Type B pancreatic cell (in vitro differentiated cells): ENCODE results near the gene MRPL30. TPM values are rescaled to one million over a fixed set of nuclear protein-coding genes. Genes with fewer than 3 reads are reported as not detected.
A peak's percentile ranks its signal among the peaks of the same experiment; 100 is the strongest.

ENCODE experiments used
- DNase-seq: peaks from one replicate; pipeline ENCODE4 v3.0.0; 2021; ENCODE audit warnings: mixed read lengths; ENCODE audit not compliant: unreplicated experiment; ENCODE audit errors: extremely low spot score
- H3K27ac Mint-ChIP-seq: 2 replicates; pipeline ENCODE4 v1.8.0; 2021; ENCODE audit warnings: mild to moderate bottlenecking, mixed read lengths
- H3K27me3 Mint-ChIP-seq: 2 replicates; pipeline ENCODE4 v1.8.0; 2021; ENCODE audit warnings: mixed read lengths
- H3K36me3 Mint-ChIP-seq: 2 replicates; pipeline ENCODE4 v1.8.0; 2021; ENCODE audit warnings: mixed read lengths
- H3K4me1 Mint-ChIP-seq: one replicate; pipeline ENCODE4 v1.8.0; 2021; ENCODE audit warnings: mixed read lengths; ENCODE audit not compliant: unreplicated experiment
- H3K4me3 Mint-ChIP-seq: 2 replicates; pipeline ENCODE4 v1.8.0; 2021; ENCODE audit warnings: mild to moderate bottlenecking, mixed read lengths
- H3K9me3 Mint-ChIP-seq: 2 replicates; pipeline ENCODE4 v1.8.0; 2021; ENCODE audit warnings: mixed read lengths
- total RNA-seq: library from RNA; stranded (reverse); gene quantifications from 2 replicates; pipeline ENCODE4 v1.2.1, GENCODE V29; 2021; ENCODE audit warnings: low replicate concordance
- TF ChIP-seq, protein P1 (sequence below): fragments of 200-600 bp; sonication (generic); conservative IDR thresholded peaks from 2 replicates; pipeline ENCODE4 v1.5.0; 2021; ENCODE audit warnings: antibody characterized with exemption, mild to moderate bottlenecking

Gene MRPL30
- total RNA-seq, 1 donor from 2014 or later = 38.4 TPM

DNA sequence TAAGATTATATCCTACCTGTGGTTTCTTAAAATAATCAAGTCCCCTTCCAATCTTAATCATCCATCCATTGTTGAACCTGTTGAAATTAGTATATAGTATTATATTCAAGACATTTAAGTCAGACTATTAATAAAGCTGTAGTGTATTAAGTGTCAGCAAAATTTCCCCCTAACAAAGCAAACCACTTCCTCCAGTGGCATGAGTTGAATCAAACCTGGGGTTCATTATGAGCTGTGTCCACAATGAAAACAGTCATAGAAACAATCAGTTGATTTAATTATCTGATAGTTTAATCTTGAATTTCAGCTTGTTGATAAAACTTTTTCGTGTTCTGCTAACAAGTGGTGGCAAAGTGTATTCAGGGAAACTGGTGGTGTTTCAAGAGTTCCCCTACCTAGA lies 11.4 kb upstream of the MRPL30 start:
- no peak overlapping the region for H3K4me3 Mint-ChIP-seq
- DNase-seq = no peak

DNA sequence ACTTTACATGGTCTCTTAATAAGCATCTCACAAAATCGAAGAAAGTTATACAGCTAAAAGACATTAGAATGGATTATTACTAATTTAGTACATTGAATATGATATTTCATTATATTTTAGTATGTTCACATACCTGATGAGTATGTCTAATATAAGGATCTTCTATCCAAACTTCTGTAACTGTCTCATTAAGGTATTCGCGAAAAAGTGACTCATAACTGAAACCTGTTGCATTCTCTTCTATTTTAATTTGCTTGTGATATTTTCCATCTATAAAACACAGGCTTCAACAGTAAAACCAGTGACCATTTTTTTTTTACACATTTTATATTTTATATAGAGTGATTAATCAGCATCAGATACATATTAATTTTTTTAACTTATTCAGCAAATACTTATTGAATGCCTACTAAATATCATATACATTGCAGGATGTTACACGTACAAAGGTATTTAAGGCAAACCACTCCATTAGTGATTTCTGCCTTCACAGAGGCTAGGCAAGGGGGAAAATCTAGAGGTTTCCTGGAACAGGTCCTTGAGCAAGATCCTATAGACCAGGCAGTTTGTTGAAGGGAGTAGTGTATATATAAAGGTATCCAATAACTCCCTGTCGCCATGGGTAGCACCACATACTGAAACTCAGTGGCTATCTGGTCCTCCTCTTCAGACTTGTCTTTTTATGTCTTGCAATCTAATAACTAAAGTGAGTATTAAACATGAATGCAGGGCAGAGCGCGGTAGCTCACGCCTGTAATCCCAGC lies 9.4 kb upstream of the MRPL30 start:
- TF ChIP-seq, protein P1, sequence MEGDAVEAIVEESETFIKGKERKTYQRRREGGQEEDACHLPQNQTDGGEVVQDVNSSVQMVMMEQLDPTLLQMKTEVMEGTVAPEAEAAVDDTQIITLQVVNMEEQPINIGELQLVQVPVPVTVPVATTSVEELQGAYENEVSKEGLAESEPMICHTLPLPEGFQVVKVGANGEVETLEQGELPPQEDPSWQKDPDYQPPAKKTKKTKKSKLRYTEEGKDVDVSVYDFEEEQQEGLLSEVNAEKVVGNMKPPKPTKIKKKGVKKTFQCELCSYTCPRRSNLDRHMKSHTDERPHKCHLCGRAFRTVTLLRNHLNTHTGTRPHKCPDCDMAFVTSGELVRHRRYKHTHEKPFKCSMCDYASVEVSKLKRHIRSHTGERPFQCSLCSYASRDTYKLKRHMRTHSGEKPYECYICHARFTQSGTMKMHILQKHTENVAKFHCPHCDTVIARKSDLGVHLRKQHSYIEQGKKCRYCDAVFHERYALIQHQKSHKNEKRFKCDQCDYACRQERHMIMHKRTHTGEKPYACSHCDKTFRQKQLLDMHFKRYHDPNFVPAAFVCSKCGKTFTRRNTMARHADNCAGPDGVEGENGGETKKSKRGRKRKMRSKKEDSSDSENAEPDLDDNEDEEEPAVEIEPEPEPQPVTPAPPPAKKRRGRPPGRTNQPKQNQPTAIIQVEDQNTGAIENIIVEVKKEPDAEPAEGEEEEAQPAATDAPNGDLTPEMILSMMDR = no peak
- Mint-ChIP-seq H3K27ac (no peak overlapping the region), H3K27me3 (no peaks in the 10 kb centered on the region), H3K36me3 (peaks cover 5% of the 10 kb centered on the region), H3K9me3 (no peaks in the 10 kb centered on the region), H3K4me1 (no peaks in the 10 kb centered on the region), H3K4me3 (no peak overlapping the region)
- DNase-seq = no peak

More for the DNA sequence above, 11.4 kb upstream of the MRPL30 start:
- Mint-ChIP-seq H3K36me3 (peaks cover 5% of the 10 kb centered on the region), H3K27me3 (no peaks in the 10 kb centered on the region), H3K27ac (no peak overlapping the region), H3K4me1 (no peaks in the 10 kb centered on the region), H3K9me3 (no peaks in the 10 kb centered on the region)
- TF ChIP-seq, protein P1 = no peak

DNA sequence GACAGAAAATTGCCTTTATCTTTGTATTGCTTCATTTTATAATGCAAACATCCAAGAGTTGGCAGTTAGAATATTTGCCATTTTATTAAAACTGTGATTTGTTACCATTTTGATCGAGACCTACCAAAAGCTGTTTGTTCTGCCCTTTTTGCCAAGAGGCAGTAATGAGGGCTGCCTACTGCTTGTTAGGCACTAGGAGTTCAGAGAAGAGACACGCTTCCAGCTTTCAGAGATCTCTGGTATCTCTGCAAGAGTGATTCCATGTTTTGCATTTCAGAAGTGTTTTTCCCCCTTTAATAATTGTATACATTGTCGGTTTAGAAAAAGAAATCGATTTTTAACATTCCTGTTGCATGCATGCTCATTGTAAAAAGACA lies 628 bp downstream of the MRPL30 start:
- Mint-ChIP-seq H3K4me1 (peaks cover 37% of the 10 kb centered on the region), H3K27ac (peak overlapping the region; percentile 94)

DNA sequence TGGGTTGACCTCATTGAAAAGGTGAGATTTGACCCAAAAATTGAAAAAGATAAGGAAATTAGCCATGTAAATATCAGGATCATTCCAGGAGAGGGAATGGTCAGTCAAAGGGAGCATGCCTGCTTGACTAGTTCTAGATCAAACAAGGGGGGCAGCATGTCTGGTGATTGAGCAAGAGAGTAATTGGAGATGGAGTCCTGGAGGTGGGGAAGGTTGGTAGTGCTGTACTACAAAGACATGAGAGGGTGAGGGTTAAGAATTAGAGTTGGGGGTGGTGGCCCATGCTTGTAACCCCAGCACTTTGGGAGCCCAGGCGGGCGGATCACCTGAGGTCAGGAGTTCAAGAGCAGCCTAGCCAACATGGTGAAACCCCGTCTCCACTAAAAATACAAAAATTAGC lies 2.0 kb downstream of the MRPL30 start:
- H3K4me3 Mint-ChIP-seq = peak overlapping the region; percentile 56
- no peak overlapping the region for H3K27ac Mint-ChIP-seq
- H3K4me1 Mint-ChIP-seq = peaks cover 37% of the 10 kb centered on the region
- no peaks in the 10 kb centered on the region for H3K9me3 Mint-ChIP-seq
- DNase-seq = no peak
- peaks cover 7% of the 10 kb centered on the region for H3K36me3 Mint-ChIP-seq
- TF ChIP-seq, protein P1 = no peak
- no peaks in the 10 kb centered on the region for H3K27me3 Mint-ChIP-seq

More for the DNA sequence above, 628 bp downstream of the MRPL30 start:
- TF ChIP-seq, protein P1 = no peak
- DNase-seq = no peak
- H3K27me3 Mint-ChIP-seq = no peaks in the 10 kb centered on the region
- peak overlapping the region; percentile 100 for H3K4me3 Mint-ChIP-seq
- no peaks in the 10 kb centered on the region for H3K9me3 Mint-ChIP-seq
- peaks cover 4% of the 10 kb centered on the region for H3K36me3 Mint-ChIP-seq

DNA sequence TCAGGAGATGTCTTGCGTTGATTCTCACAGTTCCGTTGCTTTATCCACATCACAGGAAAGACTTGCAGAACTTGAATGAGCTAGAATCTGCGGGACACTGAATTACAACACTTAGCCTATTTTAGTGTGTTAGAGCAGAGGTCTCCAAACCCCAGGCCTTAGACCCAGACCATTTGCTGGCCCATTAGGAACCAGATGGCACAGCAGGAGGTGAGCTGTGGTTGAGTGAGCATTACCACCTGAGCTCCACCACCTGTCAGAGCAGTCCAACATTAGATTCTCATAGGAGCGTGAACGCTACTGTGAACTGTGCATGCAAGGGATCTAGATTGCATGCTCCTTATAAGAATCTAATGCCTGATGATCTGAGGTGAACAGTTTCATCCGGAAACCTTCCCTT lies 3.8 kb downstream of the MRPL30 start:
- no peak for DNase-seq
- Mint-ChIP-seq H3K27ac (no peak overlapping the region), H3K36me3 (peaks cover 14% of the 10 kb centered on the region), H3K9me3 (no peaks in the 10 kb centered on the region), H3K4me3 (no peak overlapping the region), H3K27me3 (no peaks in the 10 kb centered on the region), H3K4me1 (peaks cover 28% of the 10 kb centered on the region)
- TF ChIP-seq, protein P1 = no peak
